ENCODE measurements around the gene LRBA. TPM values are rescaled to one million over a fixed set of nuclear protein-coding genes. Genes with fewer than 3 reads are reported as not detected.
"Not testable (repeated sequence)": the region's sequence is repeated elsewhere in the genome, so short reads cannot be mapped to it uniquely, and the experiment has no call there.

Gene LRBA
- polyA plus RNA-seq, 5 donors = 39.8 to 58.2 (median 54.4) TPM

- DNase-seq = no peak
Measured at GRCh38 chr4:150679018-150679764, 335.9 kb downstream of the LRBA start.

DNA sequence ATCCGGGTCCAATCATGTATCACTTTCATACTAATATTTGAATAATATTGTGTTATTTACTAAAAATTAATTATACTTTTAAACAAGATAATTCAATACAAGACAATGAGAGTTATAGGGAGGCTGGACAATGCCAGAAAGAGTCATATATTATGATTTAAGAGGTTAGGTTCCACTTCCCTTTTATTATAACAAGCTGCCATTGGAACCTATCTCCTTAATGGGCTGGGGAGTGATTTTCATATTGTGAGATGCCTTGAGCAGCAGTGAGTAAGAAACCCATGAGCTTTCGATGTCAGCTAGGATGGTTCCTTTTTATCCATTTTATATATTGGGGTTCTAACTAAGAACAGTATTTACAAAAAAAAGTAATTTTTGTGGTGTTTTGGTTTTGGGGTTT is 341.3 kb downstream of the LRBA start:
- no peak for DNase-seq

- DNase-seq = no peak
Measured at GRCh38 chr4:150668824-150669223, 346.3 kb downstream of the LRBA start.

GRCh38 chr4:150664935-150665334 is 350.1 kb downstream of the LRBA start:
- DNase-seq = no peak

DNA sequence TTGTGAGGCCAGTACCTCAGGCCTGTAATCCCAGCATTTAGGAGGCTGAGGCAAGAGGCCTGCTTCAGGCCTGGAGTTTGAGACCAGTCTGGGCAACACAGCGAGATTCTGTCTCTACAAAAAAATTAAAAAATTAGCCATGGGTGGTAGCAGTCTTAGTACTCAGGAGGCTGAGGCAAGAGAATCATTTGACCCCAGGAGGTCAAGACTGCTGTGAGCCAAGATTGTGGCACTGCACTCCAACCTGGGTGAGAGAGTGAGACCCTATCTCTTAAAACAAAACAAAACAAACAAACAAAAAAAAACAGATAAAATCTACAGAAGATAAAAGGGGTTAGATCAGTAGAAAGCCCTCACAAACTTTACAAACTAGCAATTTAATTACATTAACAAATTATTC is 352.4 kb downstream of the LRBA start:
- DNase-seq = no peak

DNA sequence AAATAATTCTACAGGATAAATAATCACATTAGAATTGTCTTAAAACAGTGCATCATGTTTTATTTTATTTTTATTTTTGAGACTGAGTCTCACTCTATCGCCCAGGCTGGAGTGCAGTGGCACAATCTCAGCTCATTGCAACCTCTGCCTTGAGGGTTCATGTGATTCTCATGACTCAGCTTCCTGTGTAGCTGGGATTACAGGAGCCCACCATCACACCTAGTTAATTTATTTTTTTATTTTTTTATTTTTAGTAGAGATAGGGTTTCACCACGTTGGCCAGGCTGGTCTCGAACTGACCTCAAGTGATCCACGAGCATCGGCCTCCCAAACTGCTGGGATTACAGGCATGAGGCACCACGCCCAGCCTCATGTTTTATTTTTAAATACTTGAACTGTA is 353.5 kb downstream of the LRBA start:
- not testable (repeated sequence) for DNase-seq

DNA sequence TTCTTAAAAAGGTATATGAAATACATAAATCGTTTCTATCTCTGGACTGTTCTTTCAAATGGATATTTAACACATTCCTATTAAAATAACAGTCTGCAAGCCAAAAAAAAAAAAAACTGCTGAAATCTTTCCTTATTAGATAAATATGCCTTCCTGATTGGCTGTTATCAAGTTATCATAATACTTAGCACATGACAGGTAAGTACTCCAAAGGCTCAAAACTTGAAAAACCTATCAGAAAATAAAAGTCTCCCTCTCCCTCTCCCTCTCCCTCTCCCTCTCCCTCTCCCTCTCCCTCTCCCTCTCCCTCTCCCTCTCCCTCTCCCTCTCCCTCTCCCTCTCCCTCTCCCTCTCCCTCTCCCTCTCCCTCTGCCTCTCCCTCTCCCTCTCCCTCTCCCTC is 356.8 kb downstream of the LRBA start:
- DNase-seq = not testable (repeated sequence)

DNA sequence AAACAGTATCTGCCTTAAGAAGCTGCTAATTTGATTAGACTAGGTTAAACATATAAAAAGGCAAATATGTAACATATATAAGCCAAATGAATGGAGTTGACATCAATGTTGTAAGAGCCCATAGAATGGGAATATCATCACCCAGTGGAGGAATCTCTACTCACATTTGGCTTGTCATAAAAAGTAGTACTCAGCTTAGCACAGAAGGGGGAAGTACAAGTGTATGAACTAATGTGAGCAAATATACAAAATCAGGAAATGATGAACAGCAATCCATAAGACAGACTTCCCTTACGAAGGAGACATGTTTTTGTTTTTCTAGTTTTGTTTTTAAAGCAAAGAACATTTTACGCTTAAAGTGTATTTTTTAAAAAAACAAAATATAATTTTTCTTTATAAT is 358.2 kb downstream of the LRBA start:
- no peak for DNase-seq

DNA sequence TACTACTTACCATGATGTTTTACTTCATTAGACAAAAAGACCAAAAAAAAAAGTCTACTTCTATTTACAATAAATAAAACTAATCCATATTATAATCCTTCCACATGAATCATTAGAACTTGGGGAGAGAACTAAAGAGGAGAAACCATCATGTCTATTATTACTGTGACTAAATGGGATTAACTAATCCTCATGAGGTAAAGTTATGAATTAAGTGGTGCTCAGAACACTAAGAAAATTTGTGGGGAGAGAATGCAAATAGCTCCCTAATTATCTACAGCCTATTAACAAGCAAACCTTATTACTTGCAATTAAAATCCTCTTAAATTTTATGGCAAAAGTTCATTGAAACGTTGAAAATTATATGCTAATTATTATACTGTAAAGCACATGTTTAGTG is 364.3 kb downstream of the LRBA start:
- DNase-seq = no peak

- DNase-seq = no peak
Measured at GRCh38 chr4:150648123-150648522, 367.0 kb downstream of the LRBA start.

DNA sequence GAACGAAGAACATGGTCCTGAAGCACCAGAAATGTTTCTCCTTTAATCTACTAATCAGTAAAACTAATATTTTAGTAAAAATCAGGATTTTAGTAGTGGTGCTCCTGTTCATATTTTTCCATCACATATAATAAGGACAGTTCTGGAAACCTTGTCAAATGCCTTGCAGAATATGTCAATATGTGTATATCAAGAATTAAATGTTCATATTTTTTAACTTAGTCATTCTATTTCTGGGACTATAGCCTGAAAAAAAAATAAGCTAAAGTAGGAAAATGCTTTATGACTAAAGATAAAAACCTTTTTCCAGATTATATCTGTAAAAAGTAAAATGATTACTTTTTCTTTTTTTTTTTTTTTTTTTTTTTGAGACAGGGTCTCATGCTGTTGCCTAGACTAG is 368.1 kb downstream of the LRBA start:
- no peak for DNase-seq

DNA sequence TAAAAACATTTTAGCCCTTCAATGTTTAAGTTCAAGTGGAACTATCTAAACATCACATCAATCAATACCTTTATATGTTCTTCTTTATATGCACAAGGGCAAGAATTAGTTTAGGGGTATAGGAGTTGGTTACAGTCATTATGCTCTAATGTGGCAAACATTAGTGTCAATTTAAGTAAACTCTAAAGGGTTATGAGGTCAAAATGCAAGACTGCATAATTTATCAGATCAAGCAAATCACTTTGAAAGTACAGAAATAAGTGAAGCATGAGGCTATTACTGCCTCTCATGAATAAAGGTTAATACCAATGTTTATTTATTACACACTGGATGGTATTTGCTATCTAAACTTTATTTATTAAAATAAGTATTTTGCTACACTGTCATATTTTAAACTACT is 373.5 kb downstream of the LRBA start:
- DNase-seq = no peak

GRCh38 chr4:150632639-150633038 is 382.4 kb downstream of the LRBA start:
- DNase-seq = no peak

- no peak for DNase-seq
Measured at GRCh38 chr4:150628073-150628472, 387.0 kb downstream of the LRBA start.

DNA sequence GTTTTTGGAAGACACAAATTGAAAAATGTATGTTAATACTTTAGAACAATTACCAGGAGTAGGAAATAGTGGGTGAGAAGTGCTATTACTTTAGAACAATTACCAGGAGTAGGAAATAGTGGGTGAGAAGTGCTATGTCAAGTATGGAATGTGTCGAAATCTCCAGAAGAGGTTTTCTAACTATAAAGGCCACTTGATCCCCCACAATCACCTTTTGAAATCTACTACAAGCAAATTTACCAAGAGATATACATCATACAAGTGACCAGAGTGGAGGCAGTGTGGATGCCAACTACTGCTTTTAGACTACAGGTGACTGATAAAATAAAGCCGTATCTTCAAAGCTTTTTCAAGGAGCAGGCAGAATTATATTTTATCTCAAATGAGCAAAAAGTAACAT is 390.1 kb downstream of the LRBA start:
- DNase-seq = peak; percentile 26

- DNase-seq = no peak
Measured at GRCh38 chr4:150624055-150624454, 391.0 kb downstream of the LRBA start.

- DNase-seq = peak in 1 of 2 donors; percentile 2
Measured at GRCh38 chr4:150619042-150619441, 396.0 kb downstream of the LRBA start.

DNA sequence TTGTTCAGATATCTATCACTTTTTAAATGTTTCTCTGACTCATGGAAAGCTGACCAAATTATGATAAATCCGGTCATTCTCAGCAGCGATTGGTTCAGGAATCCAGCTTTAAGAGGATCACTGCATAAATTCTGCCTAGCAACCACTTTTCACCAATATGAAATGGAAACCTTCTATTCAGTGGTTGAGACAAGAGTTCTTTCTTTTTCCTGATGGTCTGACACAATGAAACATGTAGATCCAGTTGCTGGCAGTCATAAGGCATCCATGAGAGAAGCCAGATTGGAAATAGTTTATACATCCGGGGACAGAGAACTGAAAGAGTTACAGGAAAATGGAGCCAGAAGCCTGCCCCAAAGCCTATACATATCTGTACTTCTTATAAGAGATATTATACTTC is 406.0 kb downstream of the LRBA start:
- no peak for DNase-seq

DNA sequence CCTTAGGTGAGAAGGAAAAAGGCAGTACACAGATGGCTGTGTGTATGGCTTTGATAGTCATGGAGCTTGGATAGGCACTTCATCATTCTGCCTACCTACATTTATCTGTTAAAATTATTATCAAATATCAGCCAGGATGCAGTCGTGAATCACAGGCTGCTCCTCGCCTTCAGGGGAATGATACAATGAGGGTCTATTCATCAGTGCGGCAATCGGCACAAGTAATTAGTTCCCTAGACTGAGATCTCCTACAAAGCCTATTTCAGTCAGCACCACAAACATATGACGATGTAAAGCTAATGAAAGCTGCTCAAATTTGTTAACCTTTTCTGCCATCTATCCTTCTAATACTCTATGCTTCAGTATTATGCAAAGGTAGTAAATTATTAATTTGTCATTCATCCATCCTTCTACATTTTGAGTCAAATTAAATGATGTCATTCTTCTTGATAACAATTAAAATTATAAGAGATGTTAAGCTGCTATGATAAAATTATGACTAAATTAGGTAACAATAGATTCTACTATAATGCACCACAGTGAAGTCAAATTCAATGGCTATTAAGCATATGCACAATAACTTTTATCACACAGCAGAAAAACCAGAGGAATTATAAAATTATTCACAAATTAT is 414.2 kb downstream of the LRBA start:
- DNase-seq = no peak

DNA sequence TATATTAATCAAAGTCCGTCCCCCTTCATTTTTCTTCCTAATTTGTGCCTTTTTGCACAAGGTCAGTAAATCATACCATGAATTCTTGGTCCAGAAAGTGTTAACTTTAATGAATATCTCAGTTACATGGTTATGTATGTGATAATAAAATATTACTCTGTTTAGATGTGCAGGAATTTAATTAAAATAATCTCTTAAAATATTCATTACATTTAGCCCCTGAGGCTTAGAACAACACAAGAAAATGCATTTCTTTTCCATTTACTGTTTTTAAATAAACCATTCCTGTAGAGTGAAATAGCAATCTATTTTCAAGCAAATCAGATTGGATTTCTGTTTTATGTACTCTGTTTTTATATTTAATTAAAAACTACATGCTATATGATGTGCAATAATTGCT is 415.5 kb downstream of the LRBA start:
- DNase-seq = no peak

GRCh38 chr4:150598909-150599308 is 416.2 kb downstream of the LRBA start:
- no peak for DNase-seq

GRCh38 chr4:150593996-150594395 is 421.1 kb downstream of the LRBA start:
- DNase-seq = no peak

DNA sequence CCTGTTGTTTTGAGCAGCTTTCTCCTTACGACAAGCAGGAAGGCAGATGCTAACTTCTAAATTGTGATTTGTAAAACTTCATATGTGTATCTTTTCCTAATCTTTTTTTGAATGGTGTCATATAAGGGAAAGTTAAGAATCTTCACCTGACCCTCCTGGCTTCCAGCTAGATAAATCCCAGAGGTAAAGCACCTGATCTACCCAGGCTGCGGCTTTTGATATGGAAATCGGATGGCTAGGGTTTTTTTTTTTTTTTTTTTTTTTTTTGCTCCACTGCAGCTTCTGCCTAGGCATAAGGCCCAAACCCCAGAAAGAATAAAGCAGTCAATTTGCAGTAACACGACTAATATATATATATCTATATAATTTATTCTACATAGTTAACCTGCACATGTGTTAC is 423.2 kb downstream of the LRBA start:
- DNase-seq = no peak

DNA sequence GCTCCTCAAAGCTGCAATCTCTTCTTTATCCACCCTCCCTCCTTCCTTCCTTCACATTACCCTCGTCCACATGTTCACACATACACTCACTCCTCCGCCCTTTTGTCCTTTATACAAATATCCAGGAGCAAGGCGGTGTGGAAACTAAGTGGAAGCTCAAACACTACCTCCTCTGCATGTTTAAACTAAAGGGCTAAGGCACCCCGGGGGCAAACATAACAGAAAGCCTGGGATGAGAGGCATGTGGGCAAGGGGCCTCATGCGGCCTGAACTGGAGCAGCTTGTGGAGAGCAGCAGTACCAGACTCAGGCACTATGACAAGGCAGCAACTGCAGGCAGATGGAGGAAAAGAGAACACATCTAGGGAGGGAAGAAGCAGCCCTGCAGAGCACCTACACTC is 423.7 kb downstream of the LRBA start:
- DNase-seq = no peak
